ENCODE measurements around the gene RAB13. TPM values are rescaled to one million over a fixed set of nuclear protein-coding genes. Genes with fewer than 3 reads are reported as not detected.
A peak's percentile ranks its signal among the peaks of the same experiment; 100 is the strongest.

Gene RAB13
- total RNA-seq, 1 experiment from 2014 or later: 42.3 TPM

- Histone ChIP-seq H3K9me2 (replicated peaks; ENCODE audit: low read length) (no peaks in the 10 kb centered on the region), H3K9me3 (ENCODE audit: low read length) (no peaks in the 10 kb centered on the region), H4K20me1 (ENCODE audit: low read length) (no peaks in the 10 kb centered on the region), H3K27ac (ENCODE audit: low read length) (peak overlapping the region; percentile 8; the same call in 1 of the 2 replicates), H3K9ac (ENCODE audit: low read length) (peak overlapping the region; percentile 83), H3F3A (ENCODE audit: low read length, unreplicated experiment) (no peaks in the 10 kb centered on the region), H3K36me3 (ENCODE audit: low read depth, low read length) (peaks cover 22% of the 10 kb centered on the region), H2AFZ (ENCODE audit: low read length) (peak overlapping the region; percentile 94), H3K79me2 (ENCODE audit: low read length) (peaks cover 20% of the 10 kb centered on the region), H3K4me1 (ENCODE audit: insufficient read depth, low read length) (peaks cover 18% of the 10 kb centered on the region), H3K4me3 (ENCODE audit: low read length) (peak overlapping the region; percentile 79), H3K27me3 (ENCODE audit: low read length) (no peaks in the 10 kb centered on the region), H3K4me2 (ENCODE audit: low read length) (peak overlapping the region; percentile 90)
- intact Hi-C loops (cut with micrococcal nuclease): loop anchor here (1.0 kb wide), 3 partner anchors 9 to 19 kb away; partner anchors contain the start of genes CRTC2 and RAB13
- DNase-seq: no peak
- TF ChIP-seq, protein P1, sequence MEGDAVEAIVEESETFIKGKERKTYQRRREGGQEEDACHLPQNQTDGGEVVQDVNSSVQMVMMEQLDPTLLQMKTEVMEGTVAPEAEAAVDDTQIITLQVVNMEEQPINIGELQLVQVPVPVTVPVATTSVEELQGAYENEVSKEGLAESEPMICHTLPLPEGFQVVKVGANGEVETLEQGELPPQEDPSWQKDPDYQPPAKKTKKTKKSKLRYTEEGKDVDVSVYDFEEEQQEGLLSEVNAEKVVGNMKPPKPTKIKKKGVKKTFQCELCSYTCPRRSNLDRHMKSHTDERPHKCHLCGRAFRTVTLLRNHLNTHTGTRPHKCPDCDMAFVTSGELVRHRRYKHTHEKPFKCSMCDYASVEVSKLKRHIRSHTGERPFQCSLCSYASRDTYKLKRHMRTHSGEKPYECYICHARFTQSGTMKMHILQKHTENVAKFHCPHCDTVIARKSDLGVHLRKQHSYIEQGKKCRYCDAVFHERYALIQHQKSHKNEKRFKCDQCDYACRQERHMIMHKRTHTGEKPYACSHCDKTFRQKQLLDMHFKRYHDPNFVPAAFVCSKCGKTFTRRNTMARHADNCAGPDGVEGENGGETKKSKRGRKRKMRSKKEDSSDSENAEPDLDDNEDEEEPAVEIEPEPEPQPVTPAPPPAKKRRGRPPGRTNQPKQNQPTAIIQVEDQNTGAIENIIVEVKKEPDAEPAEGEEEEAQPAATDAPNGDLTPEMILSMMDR (conservative IDR thresholded peaks at IDR 0.05; ENCODE audit: low read depth, low read length): no peak
- TF ChIP-seq EZH2phosphoT487 (IDR thresholded peaks at IDR 0.05; ENCODE audit: borderline replicate concordance, low read length): no peak
- no peak for TF ChIP-seq EZH2 (IDR thresholded peaks at IDR 0.05; ENCODE audit: low read length, unreplicated experiment)
- ChIA-PET POLR2A (ENCODE audit: unreplicated experiment) (interaction anchor here (0.5 to 1.7 kb wide), 6 partner anchors 9 to 305 kb away, joined by 3 to 13 read pairs (median 8); partner anchors contain the start of genes CREB3L4, CRTC2 and RPS27), CTCF (interaction anchor here (0.5 to 2.4 kb wide), 4 partner anchors 10 to 93 kb away, joined by 3 to 8 read pairs (median 6); partner anchors contain the start of genes CREB3L4, DENND4B and RAB13)
- no TSS peak for BruUV-seq (replicated peaks)
- ATAC-seq: peak; percentile 3; the same call in 1 of the 2 replicates
Measured at GRCh38 chr1:153976819-153977249, 9.3 kb downstream of the RAB13 start.

GRCh38 chr1:153973525-153973924, 12.6 kb downstream of the RAB13 start:
- Histone ChIP-seq H3K4me1 (ENCODE audit: insufficient read depth, low read length) (peaks cover 21% of the 10 kb centered on the region), H3K4me3 (ENCODE audit: low read length) (no peak overlapping the region), H3K79me2 (ENCODE audit: low read length) (peaks cover 26% of the 10 kb centered on the region), H3K9me2 (replicated peaks; ENCODE audit: low read length) (no peaks in the 10 kb centered on the region), H3K27ac (ENCODE audit: low read length) (no peak overlapping the region), H3K27me3 (ENCODE audit: low read length) (no peaks in the 10 kb centered on the region), H2AFZ (ENCODE audit: low read length) (no peak overlapping the region), H3K9me3 (ENCODE audit: low read length) (no peaks in the 10 kb centered on the region), H4K20me1 (ENCODE audit: low read length) (no peaks in the 10 kb centered on the region), H3K9ac (ENCODE audit: low read length) (no peak overlapping the region), H3F3A (ENCODE audit: low read length, unreplicated experiment) (no peaks in the 10 kb centered on the region), H3K36me3 (ENCODE audit: low read depth, low read length) (peaks cover 22% of the 10 kb centered on the region), H3K4me2 (ENCODE audit: low read length) (no peak overlapping the region)
- intact Hi-C loops (cut with micrococcal nuclease): no loop called here
- DNase-seq (no peak), ATAC-seq (no peak)
- ChIA-PET POLR2A (ENCODE audit: unreplicated experiment) (interaction anchor here (0.6 kb wide), 1 partner anchor 10 kb away, joined by 4 read pairs; the partner anchor contains the start of gene SLC39A1), CTCF (no interaction called here)
- TF ChIP-seq, protein P1 (conservative IDR thresholded peaks at IDR 0.05; ENCODE audit: low read depth, low read length): no peak
- TF ChIP-seq EZH2 (IDR thresholded peaks at IDR 0.05; ENCODE audit: low read length, unreplicated experiment) (no peak), EZH2phosphoT487 (IDR thresholded peaks at IDR 0.05; ENCODE audit: borderline replicate concordance, low read length) (no peak)
- BruUV-seq (replicated peaks): no TSS peak

- no peak for ATAC-seq
- POLR2A ChIA-PET (ENCODE audit: unreplicated experiment): interaction anchor here (0.6 kb wide), 1 partner anchor 9 kb away, joined by 4 read pairs; the partner anchor contains the start of gene SLC39A1
- H2AFZ ChIP-seq (ENCODE audit: low read length): no peak overlapping the region
Measured at GRCh38 chr1:153973071-153973470, 13.1 kb downstream of the RAB13 start.

More at GRCh38 chr1:153973071-153973470, 13.1 kb downstream of the RAB13 start:
- TF ChIP-seq EZH2phosphoT487 (IDR thresholded peaks at IDR 0.05; ENCODE audit: borderline replicate concordance, low read length) (no peak), EZH2 (IDR thresholded peaks at IDR 0.05; ENCODE audit: low read length, unreplicated experiment) (no peak)
- TF ChIP-seq, protein P1 (conservative IDR thresholded peaks at IDR 0.05; ENCODE audit: low read depth, low read length): no peak
- H4K20me1 ChIP-seq (ENCODE audit: low read length): no peaks in the 10 kb centered on the region
- intact Hi-C loops (cut with micrococcal nuclease): no loop called here
- no peak overlapping the region for H3K4me3 ChIP-seq (ENCODE audit: low read length)
- no peak overlapping the region for H3K9ac ChIP-seq (ENCODE audit: low read length)
- H3K9me3 ChIP-seq (ENCODE audit: low read length): no peaks in the 10 kb centered on the region
- peaks cover 21% of the 10 kb centered on the region for H3K4me1 ChIP-seq (ENCODE audit: insufficient read depth, low read length)
- no peak for DNase-seq
- H3K9me2 ChIP-seq (replicated peaks; ENCODE audit: low read length): no peaks in the 10 kb centered on the region
- H3K27ac ChIP-seq (ENCODE audit: low read length): no peak overlapping the region
- H3K36me3 ChIP-seq (ENCODE audit: low read depth, low read length): peaks cover 22% of the 10 kb centered on the region
- H3K79me2 ChIP-seq (ENCODE audit: low read length): peaks cover 30% of the 10 kb centered on the region
- no peak overlapping the region for H3K4me2 ChIP-seq (ENCODE audit: low read length)
- no TSS peak for BruUV-seq (replicated peaks)
- H3F3A ChIP-seq (ENCODE audit: low read length, unreplicated experiment): no peaks in the 10 kb centered on the region
- CTCF ChIA-PET: no interaction called here
- H3K27me3 ChIP-seq (ENCODE audit: low read length): no peaks in the 10 kb centered on the region

Data from PC-3 (cell line).